T-helper 22 cell (primary cell): ENCODE measurements around the gene RASA4.
"Not testable (repeated sequence)": the region's sequence is repeated elsewhere in the genome, so short reads cannot be mapped to it uniquely, and the experiment has no call there.

Experiments
- DNase-seq: peaks from one replicate; pipeline ENCODE4 v3.0.0-alpha.2; 2020; ENCODE audit warnings: low read depth

Gene RASA4

DNA sequence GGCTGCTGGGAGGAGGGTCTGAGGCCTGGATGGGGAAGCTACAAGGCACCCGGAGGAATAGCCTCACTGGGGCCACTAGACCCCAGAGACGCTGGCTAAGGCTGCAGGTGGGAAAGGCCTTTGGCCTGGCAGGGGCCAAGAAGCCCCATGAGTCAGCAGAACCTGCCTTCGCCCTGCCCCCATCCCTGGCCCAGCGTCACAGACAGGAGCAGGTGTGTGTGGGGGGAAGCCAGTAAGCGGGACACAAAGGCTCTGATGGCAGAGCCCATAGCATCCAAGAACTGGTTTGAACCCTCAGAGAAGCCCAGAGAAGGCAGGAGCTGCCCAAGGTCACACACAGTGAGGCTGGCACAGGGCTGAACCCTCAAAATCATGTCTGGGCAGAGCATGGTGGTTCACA, 9.7 kb downstream of the RASA4 start:
- DNase-seq, result not testable (repeated sequence)

DNA sequence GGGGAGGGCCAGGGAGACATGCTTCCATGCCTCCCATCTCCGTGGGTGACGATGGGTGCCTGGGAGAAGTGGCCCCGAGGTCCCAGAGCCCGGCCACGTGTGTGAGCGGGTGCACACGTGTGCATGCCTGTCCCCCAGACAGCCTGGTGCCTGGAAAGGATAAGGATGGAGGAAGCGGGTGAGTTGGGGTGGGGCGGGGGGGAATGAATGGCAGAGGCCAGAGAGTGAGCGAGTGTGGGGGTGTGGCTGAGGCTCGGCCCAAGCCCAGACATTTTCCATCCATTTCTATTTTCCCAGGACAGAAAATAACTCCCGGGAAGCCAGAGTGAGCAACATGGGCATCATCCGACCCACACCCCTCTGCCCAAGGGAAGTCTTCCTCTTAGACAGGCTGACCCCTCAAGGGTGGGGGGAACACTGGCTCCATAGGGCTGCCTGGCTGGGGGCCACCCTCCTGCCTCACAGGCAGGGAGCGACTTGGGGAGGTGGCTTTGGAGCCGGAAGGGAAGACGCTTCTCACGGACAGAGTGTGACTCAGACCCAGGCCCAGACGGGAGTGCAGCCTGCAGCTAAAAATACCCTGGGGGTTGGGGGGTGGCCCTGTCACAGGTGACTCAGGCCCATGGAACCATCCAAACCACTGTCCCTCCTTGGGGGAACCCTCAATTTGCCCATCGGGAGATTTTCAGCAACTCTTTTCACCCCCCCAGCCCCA, 12.0 kb downstream of the RASA4 start:
- not testable (repeated sequence) for DNase-seq

DNA sequence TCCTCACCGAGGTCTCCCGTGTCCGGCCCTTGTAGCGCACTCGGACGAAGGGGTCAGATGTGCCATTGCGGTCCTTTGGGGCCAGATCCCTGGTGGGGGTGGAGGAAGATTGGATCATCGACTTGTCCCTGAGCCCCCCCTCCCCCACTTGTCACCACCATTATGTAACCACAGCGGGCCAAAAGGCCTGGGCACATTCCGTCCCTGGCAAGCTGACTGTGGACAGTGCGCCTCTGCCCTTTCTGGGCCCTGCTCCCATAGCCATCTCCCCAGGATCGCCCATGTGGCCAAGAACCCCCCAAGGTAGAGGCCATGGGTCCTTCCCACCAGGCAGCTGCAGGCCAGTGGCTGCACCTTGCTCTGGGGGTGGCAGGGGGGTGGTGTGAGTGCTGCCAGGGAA, 14.2 kb downstream of the RASA4 start:
- not testable (repeated sequence) for DNase-seq

DNA sequence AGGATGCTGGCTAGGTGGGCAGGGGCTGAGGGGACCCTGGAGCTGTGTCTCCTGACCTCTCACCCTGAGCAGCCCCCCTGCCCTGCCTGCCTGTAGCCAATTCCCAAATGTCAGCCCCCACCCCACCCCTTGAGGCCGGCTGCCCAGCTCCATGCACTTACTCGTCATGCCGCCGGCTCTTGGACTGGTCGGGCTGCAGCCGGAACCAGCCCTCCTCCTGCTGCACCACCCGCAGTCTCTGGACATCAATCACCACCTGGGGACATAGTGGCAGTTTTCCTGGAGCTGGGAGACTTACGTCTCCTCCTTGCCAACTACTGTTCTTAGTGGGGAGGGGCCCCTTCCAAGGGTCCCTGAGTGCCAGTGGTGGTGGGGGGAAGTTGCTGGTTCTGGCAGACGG, 16.9 kb downstream of the RASA4 start:
- DNase-seq, result not testable (repeated sequence)

DNA sequence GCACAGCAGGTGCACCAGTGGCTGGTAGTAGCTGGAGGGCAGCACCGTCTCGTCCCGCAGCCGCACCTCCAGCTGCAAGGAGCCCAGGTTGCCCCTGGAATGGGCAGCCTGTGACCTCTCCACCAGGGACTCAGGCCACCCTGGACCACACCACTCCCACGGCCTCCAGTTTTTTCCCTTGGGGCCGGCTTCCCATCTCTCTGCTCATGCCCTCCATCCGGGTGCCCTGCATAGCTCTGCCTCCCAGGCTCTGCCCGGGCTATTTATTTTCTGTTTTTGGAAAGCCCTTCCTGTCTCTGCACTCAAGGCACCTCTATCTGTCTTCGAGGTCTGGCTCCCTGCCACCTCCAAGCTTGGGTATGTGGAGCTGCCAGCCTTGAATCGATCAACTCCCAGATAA, 20.5 kb downstream of the RASA4 start:
- not testable (repeated sequence) for DNase-seq

DNA sequence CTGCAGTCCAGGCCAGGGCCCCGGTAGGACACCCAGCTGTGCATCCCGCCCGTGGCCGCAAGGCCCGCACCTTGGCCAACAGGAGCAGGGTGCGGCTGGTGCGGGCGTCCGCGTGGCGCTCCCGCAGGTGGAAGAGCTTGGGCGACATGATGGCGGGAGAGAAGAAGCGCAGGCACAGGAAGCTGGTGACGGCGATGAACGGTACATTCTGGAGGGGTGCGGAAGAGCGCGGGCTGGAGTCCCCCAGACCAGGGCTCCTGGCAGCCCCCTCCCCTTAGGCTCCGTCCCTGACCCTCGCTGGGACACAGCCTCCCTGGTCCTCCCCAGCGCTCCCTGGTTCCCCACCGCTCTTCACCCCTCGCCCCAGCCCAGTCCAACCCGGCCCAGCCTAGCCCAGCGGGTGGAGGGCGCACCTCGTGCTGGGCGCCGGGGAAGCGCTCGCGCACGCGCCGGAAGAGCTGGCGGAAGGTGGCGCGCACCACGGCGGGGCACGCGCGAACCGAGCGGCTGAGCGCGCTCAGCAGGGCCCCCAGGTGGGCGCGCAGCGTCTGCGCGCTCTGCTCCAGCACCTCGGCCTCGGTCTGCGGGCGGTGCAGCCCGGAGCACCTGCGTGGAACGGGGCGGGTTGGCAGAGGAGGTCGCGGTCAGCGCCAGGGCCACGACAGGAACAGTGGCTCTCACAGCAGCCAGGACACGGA, 22.8 kb downstream of the RASA4 start:
- DNase-seq, result not testable (repeated sequence)

DNA sequence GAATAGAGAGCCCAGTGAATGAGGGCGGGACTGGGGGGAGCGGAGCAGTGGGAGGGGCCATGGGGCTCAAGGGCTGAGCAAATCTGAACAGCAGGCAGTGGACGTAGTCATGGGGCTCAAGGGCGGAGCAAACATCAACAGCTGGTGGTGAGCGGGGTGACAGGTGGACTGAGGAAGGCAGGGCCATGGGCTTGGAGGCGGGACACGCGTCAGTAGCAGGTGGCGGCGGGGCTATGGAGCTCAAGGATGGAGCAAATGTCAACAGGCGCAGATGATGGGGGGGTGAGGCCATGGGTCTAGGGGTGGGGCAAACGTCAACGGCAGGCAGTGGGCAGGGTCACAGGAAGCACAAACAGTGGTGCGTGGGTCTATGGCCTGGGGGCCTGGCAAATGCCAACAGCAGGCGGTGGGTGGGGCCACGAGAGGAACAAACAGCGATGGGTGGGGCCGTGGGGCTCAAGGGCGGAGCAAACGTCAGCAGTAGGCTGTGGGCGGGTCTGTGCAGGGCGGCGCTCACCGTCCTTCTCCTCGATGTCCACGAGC, 24.0 kb downstream of the RASA4 start:
- peak; percentile 43 for DNase-seq

DNA sequence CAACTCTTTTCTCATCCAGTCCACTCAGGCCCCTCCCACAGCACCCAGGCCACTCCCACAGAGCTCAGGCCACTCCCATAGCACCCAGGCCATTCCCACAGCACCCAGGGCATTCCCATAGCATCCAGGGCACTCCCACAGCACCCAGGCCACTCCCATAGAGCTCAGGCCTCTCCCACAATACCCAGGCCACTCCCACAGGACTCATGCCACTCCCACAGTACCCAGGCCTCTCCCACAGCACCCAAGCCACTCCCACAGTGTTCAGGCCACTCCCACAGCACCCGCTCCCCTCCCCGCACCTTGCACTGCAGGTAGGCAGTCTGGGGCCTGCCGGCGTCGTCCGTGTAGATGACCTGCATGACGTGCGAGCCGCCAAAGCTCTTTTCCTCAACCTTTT, 26.7 kb downstream of the RASA4 start:
- not testable (repeated sequence) for DNase-seq

DNA sequence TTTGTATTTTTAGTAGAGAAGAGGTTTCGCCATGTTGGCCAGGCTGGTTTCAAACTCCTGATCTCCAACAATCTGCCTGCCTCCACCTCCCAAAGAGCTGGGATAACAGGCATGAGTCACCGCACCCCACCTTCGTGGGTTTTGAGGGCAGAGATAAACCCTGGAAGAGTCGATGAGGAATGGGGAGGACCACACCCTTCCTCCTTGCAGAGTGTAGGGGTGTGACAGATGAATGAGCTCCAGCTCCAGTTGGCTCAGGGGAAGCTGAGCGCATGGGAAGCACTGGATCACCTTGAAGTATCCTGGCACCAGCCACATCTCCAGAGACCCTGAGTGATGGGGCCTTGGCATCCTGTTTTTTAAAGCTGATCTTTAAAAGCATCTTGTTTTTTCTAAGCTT, 33.1 kb downstream of the RASA4 start:
- not testable (repeated sequence) for DNase-seq

DNA sequence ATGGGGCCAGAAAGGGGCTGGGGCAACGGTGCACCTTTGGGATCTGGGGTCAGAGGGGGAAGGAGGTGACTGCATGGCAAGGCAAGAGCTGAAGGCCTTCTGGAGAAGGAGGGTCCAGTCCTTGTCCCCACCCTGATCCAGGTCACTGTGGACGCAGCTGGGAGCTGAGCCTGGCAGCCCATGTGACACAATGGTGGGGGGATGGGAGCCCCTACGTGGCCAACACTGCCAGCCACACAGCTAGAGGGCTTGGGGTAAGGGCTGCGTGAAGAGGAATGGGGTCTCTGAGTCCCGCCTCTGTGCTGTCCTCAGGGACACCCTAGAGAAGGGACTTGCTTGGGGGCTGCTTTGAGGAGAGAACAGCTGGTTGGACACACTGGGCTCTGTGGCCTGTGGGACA, 34.8 kb downstream of the RASA4 start:
- not testable (repeated sequence) for DNase-seq

DNA sequence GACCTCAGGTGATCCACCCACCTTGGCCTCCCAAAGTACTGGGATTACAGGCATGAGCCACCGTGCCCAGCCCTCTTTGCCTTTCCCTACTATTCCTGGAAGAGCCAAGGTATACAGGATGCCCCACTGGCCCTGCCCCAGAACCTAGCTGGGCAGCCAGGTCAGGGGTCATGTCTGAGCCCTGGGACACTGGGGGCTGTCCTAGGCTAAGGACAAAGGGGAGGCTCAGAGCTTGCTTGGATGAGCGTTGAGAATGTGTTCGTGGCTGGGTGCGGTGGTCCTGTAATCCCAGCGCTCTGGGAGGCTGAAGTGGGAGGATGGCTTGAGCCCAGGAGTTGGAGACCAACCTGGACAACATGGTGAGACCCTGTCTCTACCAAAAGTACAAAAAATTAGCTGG, 38.1 kb downstream of the RASA4 start:
- DNase-seq, result not testable (repeated sequence)

DNA sequence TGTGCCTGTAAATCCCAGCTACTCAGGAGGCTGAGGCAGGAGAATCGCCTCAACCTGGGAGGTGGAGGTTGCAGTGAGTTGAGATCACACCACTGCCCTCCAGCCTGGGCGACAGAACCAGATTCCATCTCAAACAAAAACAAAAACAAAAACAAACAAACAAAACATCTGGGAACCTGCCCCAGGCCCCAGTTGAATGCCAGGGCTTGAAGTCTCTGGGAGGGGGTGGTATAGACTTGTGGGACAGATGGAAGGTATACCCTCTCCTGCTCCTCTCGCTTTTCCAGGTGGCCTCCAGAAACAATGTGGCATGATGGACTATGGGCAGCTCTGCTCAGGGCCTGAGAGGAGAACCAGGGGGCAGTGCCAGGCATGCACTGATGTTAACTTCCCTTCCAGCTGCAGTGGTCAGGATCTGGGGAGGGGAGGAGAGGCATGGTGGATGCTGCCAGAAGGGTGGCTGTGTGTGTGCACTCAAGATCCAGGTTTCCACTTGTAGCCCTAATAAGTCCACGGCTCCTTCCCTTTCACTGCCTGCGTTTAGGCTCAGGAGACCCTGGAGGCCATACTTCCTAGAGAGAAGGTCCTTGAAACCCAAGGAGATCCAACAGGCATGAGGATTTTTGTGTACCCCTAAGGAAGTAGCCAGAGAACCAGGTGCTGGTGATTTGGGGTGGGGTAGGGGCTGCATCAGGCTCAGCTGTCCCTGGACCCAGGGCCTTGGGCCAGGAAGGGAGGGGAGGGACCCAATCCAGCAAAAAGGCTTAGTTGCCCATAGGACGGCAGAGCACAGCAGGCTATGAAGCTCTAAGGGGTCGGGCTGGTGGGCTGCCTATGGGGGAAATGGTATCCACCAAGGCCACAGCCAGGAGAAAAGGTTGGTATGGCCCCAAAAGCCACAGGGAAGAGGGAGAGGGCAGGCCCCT, 39.0 kb downstream of the RASA4 start:
- not testable (repeated sequence) for DNase-seq

DNA sequence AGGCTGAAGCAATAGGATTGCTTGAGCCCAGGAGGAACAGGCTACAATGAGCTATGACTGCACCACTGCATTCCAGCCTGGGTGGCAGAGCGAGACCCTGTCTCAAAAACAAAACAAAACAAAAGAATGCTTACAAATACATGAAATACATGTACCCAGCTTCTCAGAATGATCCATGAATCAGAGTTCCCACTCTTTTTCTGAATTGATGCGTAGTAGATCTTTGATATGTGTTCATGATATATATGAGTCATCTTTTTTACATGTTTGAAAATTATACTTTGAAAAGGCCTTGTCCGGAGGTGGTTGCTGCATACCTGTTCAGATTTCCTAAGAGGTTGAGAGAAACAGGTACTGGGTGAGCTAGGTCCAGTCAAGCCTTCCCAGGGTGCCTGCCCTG, 40.2 kb downstream of the RASA4 start:
- not testable (repeated sequence) for DNase-seq

DNA sequence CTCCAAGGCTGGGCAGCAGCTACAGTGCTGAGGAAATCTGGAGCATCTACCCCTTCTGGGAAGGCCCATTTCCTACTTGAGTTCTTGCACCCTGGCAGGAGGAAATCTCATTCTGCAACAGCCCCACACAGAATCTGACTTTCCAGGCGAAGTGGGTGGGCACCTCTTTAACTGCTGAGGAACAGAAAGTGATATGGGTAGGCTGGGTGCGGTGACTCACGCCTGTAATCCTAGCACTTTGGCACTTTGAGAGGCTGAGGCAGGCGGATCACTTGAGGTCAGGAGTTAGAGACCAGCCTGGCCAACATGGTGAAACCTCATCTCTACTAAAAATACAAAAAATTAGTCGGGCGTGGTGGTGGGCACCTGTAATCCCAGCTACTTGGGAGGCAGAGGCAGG, 41.9 kb downstream of the RASA4 start:
- DNase-seq, result not testable (repeated sequence)

DNA sequence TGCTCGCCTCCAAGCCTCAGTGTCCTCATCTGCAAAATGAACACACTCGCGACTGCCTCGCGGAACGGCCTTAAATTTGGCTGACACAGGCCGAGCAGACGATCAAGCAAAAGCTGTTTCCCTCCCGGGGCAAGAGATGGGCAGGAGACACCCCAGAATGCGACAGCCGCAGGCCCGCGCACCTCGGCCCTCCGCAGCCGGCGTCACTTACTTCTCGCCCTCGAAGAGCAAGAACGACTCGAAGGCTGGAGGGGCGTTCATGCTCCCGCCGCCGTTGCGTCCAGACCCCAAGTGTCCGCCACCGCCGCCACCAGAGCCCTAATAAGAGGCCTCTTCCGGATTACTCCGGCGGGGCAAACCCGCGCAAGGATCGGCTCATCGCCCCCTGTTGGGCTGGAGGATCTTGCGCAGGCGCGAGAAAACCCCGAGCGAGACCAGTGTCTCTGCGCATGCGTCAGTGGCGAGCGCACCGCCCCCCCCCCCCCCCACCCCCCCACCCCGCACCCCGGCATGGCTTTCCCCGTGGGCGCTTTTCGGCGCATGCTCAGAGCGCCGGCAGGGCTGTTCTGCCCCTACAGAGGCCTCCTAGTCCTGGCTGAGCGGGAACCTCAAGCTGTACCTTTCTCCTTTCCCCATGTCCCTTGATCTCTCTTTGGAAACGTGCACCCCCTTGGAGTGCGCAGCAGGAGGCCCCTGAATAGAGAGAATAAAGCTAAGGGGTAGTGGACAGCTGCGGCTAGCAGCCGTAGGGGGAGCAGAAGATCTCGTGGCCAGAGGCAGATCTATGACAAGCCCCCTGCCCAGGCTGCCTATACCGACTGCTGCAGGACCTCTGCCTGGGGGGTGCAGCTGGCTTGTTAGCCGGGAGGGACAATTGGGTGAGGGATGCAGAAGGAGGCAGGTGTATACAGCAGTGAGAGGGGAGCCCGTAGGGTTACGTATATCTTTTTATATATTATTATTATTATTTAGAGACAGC, 44.0 kb downstream of the RASA4 start, which contains the start of gene POLR2J3:
Gene POLR2J3 (minus strand): TSS at position 323 of the 979 bp plus-strand sequence. CDS start 62 bp downstream, at position 261.
- peak; percentile 98 for DNase-seq

DNA sequence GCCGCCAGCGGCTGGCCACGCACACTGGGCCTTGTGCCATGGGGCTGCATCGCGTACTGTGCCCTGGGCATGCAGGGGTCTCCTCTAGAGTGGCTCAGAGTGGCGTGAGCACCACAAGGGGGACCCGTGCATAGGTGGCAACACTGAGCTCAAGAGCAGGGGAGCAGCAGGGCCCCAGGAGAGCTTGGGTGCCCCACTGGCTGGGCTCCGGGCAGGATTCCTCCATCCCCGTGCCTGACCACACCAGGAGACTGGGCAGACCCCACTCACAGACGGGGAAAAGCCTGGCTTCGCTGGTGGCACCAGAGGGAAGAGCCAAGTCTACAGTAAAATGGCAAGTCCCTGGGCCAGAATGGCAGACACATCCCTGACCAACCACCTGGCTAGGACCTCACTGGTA, 47.9 kb downstream of the RASA4 start:
- not testable (repeated sequence) for DNase-seq

DNA sequence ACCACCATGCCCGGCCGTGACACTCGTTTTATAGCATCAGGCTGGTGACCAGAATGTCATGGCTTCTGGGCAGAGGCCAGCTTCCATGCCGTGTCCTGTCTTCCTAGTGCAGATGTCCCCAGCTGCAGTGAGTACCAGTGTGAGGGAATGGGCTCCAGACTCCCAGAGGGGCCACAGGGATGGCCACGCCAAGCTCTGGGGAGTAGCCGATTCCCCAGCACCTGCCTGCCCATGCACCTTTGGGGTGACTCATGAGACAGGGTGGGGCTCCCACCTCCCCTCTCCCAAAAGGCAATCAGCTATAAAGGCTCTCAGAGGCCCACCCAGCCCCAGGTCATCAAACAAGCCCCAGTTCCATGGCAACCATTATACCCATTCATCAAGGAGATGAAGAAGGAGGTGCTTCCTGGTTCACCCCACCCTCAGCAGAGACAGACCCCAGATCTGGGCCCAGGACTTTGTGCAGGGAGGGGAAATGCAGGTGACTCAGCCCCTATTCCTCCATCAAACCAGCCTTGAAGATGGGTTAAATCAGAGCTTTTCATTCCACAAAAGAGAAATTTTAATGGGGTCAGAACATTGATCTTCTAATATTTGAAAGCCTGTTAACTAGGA, 65.6 kb downstream of the RASA4 start, which contains the start of gene SPDYE2:
Gene SPDYE2 (plus strand): TSS at position 419 of the 615 bp plus-strand sequence. CDS start 2,030 bp downstream, outside the sequence.
- not testable (repeated sequence) for DNase-seq

DNA sequence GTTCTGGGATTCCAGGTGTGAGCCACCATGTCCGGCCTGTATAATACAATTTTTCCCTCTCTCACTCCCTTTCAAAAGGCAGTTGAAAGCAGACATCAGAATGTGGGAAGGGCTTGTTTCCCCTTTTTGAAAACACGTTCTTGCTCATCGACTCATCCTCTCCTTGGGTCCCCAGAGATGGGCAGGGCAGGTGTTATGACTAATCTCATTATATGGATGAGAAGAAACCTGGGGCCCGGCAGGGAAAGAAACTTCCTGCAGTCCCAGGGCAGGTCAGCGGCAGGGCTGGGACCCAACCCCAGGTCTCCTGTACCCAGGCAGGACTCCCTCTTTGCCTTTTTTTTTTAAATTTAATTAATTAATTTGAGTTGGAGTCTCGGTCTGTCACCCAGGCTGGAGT, 70.2 kb downstream of the RASA4 start:
- not testable (repeated sequence) for DNase-seq

DNA sequence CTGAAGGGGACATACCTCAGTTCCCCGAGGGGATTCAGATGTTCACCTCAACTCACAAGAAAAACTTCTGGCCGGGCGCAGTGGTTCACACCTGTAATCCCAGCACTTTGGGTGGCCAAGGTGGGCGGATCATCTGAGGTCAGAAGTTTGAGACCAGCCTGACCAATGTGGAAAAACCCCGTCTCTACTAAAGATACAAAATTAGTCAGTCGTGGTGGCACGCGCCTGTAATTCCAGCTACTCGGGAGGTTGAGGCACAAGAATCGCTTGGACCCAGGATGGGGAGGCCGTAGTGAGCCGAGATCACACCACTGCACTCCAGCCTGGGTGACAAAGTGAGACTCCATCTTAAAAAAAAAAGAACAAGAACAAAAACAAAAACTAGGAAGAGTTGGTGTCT, 71.3 kb downstream of the RASA4 start:
- DNase-seq, result not testable (repeated sequence)

DNA sequence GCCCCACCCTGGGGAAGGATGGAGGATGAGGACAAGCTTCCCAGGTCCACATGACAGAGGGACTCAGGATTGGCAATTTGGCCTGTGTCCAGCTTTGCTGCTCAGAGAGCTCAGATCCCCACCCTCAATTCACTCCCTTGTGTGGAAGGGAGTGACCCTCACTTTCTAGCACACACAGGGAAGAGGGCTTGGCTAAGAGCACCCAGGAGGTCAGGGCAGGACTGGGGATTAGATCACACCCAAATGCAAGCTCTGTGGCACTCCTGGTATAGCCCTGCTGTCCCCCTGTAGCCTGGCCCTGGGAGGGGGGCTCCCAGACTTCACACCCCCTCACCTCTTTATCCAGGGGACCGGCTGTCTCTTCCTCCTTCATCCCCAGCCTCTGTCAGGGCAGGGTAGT, 72.2 kb downstream of the RASA4 start:
- DNase-seq, result not testable (repeated sequence)
